Activated CD8-positive, alpha-beta T cell treated with anti-CD3 and anti-CD28 coated beads for 36 hours (primary cell): ENCODE data around the gene IL1A. TPM values are rescaled to one million over a fixed set of nuclear protein-coding genes. Genes with fewer than 3 reads are reported as not detected.

Experiments
- ATAC-seq: fragments of 200-7000 bp; cut with Tn5 transposase; one replicate; pipeline ENCODE4 v1.10.0; 2021; ENCODE audit warnings: mild to moderate bottlenecking, moderate library complexity
- CTCF ChIA-PET: fragments of 350-600 bp; sonication (Branson Sonifier 250); formaldehyde crosslinking; loops from one replicate; lab custom pipeline; 2021; ENCODE audit warnings: antibody characterized with exemption; lab: Charles Lee
- POLR2A ChIA-PET: fragments of 350-600 bp; sonication (Branson Sonifier 250); formaldehyde crosslinking; loops from one replicate; lab custom pipeline; 2021; ENCODE audit warnings: antibody characterized with exemption; lab: Charles Lee
- DNase-seq: peaks from one replicate; pipeline ENCODE4 v3.0.0-alpha.2; 2020
- H3K27ac Mint-ChIP-seq: one replicate; pipeline ENCODE4 v1.8.0; 2021; ENCODE audit warnings: mild to moderate bottlenecking, mixed read lengths
- H3K27me3 Mint-ChIP-seq: one replicate; pipeline ENCODE4 v1.8.0; 2021; ENCODE audit warnings: mixed read lengths
- H3K36me3 Mint-ChIP-seq: one replicate; pipeline ENCODE4 v1.8.0; 2021; ENCODE audit warnings: low read depth, mixed read lengths
- H3K4me1 Mint-ChIP-seq: one replicate; pipeline ENCODE4 v1.8.0; 2021; ENCODE audit warnings: low read depth, mixed read lengths
- H3K4me3 Mint-ChIP-seq: one replicate; pipeline ENCODE4 v1.8.0; 2021; ENCODE audit warnings: mild to moderate bottlenecking, moderate library complexity, mixed read lengths
- H3K9me3 Mint-ChIP-seq: one replicate; pipeline ENCODE4 v1.8.0; 2021; ENCODE audit warnings: mixed read lengths
- CTCF ChIP-seq: fragments of 200-600 bp; IDR thresholded peaks from one replicate; pipeline ENCODE4 v1.8.0; 2022; ENCODE audit warnings: antibody characterized with exemption, mild to moderate bottlenecking
- intact Hi-C: fragments of 100-400 bp; cut with micrococcal nuclease; formaldehyde crosslinking; loops from one replicate; pipeline ENCODE4 v1.10.0; 2022
- total RNA-seq, 2 experiments: library from RNA; stranded (reverse); gene quantifications; one replicate each; pipeline ENCODE4 v1.2.3, GENCODE V29; 2021

The IL1A gene
- total RNA-seq, 2 experiments from 2014 or later: 0.69 to 0.99 TPM

GRCh38 chr2:112829101-112829960 is 45.0 kb upstream of the IL1A start:
- ATAC-seq: no peak
- CTCF ChIA-PET: interaction anchor here (0.6 to 1.5 kb wide), 4 partner anchors 10 to 112 kb away, joined by 3 read pairs; no protein-coding TSS in a partner anchor
- POLR2A ChIA-PET: interaction anchor here (1.4 kb wide), 1 partner anchor 45 kb away, joined by 3 read pairs; the partner anchor contains the start of gene IL1A
- intact Hi-C loops: no loop called here
- H3K36me3 Mint-ChIP-seq: no peaks in the 10 kb centered on the region
- H3K4me1 Mint-ChIP-seq: no peaks in the 10 kb centered on the region
- no peak overlapping the region for H3K4me3 Mint-ChIP-seq
- DNase-seq: no peak
- TF ChIP-seq CTCF: no peak
- H3K9me3 Mint-ChIP-seq: no peaks in the 10 kb centered on the region
- H3K27me3 Mint-ChIP-seq: peaks cover 15% of the 10 kb centered on the region
- no peak overlapping the region for H3K27ac Mint-ChIP-seq

- H3K36me3 Mint-ChIP-seq: no peaks in the 10 kb centered on the region
- ChIA-PET CTCF (no interaction called here), POLR2A (interaction anchor here (1.4 kb wide), 1 partner anchor 44 kb away, joined by 3 read pairs; the partner anchor contains the start of gene IL1A)
- peaks cover 19% of the 10 kb centered on the region for H3K27me3 Mint-ChIP-seq
- H3K9me3 Mint-ChIP-seq: no peaks in the 10 kb centered on the region
- no peak overlapping the region for H3K4me3 Mint-ChIP-seq
- no peak for DNase-seq
- H3K27ac Mint-ChIP-seq: no peak overlapping the region
- peaks cover under 1% of the 10 kb centered on the region for H3K4me1 Mint-ChIP-seq
- intact Hi-C loops: no loop called here
- no peak for ATAC-seq
- TF ChIP-seq CTCF: no peak
Observed at GRCh38 chr2:112828251-112828691, 44.0 kb upstream of the IL1A start.

GRCh38 chr2:112827604-112828185 is 43.4 kb upstream of the IL1A start:
- ATAC-seq (no peak), DNase-seq (no peak)
- no peak for TF ChIP-seq CTCF
- POLR2A ChIA-PET: no interaction called here
- H3K36me3 Mint-ChIP-seq: no peaks in the 10 kb centered on the region
- H3K27me3 Mint-ChIP-seq: peaks cover 20% of the 10 kb centered on the region
- intact Hi-C loops: no loop called here
- no peaks in the 10 kb centered on the region for H3K9me3 Mint-ChIP-seq
- CTCF ChIA-PET: no interaction called here
- no peak overlapping the region for H3K4me3 Mint-ChIP-seq
- H3K27ac Mint-ChIP-seq: no peak overlapping the region
- peaks cover 2% of the 10 kb centered on the region for H3K4me1 Mint-ChIP-seq

- intact Hi-C loops: no loop called here
- H3K4me3 Mint-ChIP-seq: no peak overlapping the region
- CTCF ChIA-PET: no interaction called here
- H3K27ac Mint-ChIP-seq: no peak overlapping the region
- DNase-seq: no peak
- H3K27me3 Mint-ChIP-seq: peaks cover 18% of the 10 kb centered on the region
- H3K4me1 Mint-ChIP-seq: peaks cover 8% of the 10 kb centered on the region
- no peak for TF ChIP-seq CTCF
- H3K36me3 Mint-ChIP-seq: no peaks in the 10 kb centered on the region
- ATAC-seq: no peak
- POLR2A ChIA-PET: no interaction called here
- H3K9me3 Mint-ChIP-seq: no peaks in the 10 kb centered on the region
Observed at GRCh38 chr2:112827009-112827408, 42.7 kb upstream of the IL1A start.

- Mint-ChIP-seq H3K4me3 (no peak overlapping the region), H3K4me1 (peaks cover 18% of the 10 kb centered on the region), H3K27me3 (peaks cover 15% of the 10 kb centered on the region), H3K9me3 (no peaks in the 10 kb centered on the region), H3K36me3 (no peaks in the 10 kb centered on the region), H3K27ac (no peak overlapping the region)
- ATAC-seq (no peak), DNase-seq (no peak)
- intact Hi-C loops: no loop called here
- TF ChIP-seq CTCF: no peak
- POLR2A ChIA-PET: no interaction called here
- CTCF ChIA-PET: no interaction called here
Observed at GRCh38 chr2:112825706-112826105, 41.4 kb upstream of the IL1A start.
